Stimulated activated CD8-positive, alpha-beta memory T cell treated with anti-CD3 and anti-CD28 coated beads, Interleukin-15, amount 100 ng/mL, for 4 hours (primary cell): ENCODE data around the gene PLPP7.

ENCODE experiments used
- DNase-seq, 2 donors: peaks; one replicate each; pipeline ENCODE4 v3.0.0-alpha.2; 2020; ENCODE audit warnings: low read depth in 2 of 2

Gene PLPP7

GRCh38 chr9:131303381-131304321, 14.1 kb downstream of the PLPP7 start:
- DNase-seq = no peak

- DNase-seq = no peak
These were observed 15.3 kb downstream of the PLPP7 start for GRCh38 chr9:131304676-131305355.

GRCh38 chr9:131306397-131307004, 17.0 kb downstream of the PLPP7 start:
- no peak for DNase-seq

GRCh38 chr9:131307974-131308373, 18.5 kb downstream of the PLPP7 start:
- DNase-seq = no peak

DNA sequence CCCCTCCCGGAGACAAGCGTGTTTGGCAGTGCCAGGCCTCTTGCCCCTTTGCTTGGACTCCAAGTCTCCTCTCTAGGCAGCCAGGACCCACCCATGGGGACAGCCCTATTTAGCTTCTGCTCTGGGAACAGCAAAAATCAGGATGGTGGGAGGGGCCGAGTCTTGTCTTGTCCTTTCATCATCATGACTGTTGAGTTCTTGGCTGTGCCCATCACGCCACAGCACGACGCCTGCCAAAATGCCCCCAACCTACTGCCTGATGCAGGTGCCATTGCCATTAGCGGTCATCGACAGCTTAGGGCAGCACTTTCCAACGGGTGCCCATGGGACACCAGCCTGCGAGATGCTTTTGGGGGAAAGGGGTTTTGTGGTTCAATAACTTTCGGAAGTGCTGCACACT, 18.9 kb downstream of the PLPP7 start:
- no peak for DNase-seq

GRCh38 chr9:131308906-131309529, 19.5 kb downstream of the PLPP7 start:
- DNase-seq = no peak

GRCh38 chr9:131309530-131310276, 20.2 kb downstream of the PLPP7 start:
- DNase-seq = no peak

DNA sequence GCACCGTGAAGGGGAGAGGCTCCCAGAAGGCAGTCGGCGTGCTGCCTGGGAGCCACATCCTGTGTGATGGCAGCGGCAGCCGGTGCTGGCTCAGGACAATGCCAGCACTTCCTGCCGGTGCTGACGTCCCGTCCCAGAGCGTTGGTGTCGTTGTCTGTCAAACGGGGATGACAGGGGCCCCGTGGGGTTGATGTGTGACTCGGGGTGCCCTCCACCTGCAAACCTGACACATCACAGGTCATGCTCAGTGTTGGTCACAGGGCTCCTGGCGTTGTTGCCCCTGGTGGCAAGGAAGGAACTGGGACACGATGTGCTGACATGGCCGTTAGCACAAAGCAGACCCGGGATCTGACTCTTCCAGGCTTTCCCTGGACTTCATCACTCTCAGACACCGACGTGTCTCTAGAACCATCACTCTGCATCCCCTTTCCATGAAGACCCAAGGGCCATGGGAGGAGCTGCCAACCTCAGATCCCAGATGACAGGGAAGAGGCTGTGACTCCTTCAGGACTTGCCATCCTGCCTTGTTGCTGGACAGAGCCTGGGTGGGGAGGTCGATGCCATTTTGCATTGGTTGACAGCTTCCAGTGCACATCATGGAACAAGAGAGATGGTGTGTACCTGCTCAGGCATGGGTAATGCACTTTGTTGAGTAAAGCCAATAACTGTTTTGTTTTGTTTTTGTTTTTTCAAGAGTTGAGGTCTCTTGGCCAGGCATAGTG, 21.5 kb downstream of the PLPP7 start:
- peak; percentile 8 to 15 for DNase-seq

DNA sequence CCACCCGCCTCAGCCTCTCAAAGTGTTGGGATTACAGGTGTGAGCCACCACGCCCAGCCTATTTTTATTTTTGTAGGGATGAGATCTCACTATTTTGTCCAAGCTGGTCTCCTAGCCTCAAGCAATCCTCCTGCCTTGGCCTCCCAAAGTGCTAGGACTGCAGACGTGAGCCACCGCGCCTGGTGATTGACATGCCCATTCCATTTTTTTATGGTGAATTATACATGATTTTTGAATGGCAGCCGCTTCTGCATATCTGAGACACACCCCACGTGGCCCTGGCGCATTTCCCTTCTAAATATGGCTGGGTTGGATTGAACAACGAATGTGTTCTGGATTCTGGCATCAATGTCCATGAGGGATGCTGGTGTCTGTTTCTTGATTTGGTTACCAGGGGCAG, 22.7 kb downstream of the PLPP7 start:
- no peak for DNase-seq

GRCh38 chr9:131312822-131313770, 23.6 kb downstream of the PLPP7 start:
- DNase-seq = no peak

- no peak for DNase-seq
These were observed 28.9 kb downstream of the PLPP7 start for GRCh38 chr9:131318231-131319085.

DNA sequence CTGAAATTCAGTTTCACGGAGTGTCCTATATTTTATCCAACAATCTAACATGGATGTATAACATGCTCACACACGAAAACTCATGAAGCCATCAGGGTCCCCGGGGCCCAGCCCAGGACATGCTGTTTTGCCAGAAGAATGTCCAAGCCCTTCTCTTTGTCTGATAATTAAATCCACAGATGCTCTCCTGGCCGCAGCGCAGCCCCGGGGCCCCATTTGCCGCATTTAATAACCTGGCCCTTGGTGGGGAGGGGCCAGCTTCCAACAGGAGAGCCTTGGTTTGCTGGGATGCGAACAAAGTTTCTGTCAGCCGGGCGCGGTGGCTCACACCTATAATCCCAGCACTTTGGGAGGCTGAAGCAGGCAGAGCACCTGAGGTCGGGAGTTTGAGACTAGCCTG, 30.0 kb downstream of the PLPP7 start:
- DNase-seq = no peak

DNA sequence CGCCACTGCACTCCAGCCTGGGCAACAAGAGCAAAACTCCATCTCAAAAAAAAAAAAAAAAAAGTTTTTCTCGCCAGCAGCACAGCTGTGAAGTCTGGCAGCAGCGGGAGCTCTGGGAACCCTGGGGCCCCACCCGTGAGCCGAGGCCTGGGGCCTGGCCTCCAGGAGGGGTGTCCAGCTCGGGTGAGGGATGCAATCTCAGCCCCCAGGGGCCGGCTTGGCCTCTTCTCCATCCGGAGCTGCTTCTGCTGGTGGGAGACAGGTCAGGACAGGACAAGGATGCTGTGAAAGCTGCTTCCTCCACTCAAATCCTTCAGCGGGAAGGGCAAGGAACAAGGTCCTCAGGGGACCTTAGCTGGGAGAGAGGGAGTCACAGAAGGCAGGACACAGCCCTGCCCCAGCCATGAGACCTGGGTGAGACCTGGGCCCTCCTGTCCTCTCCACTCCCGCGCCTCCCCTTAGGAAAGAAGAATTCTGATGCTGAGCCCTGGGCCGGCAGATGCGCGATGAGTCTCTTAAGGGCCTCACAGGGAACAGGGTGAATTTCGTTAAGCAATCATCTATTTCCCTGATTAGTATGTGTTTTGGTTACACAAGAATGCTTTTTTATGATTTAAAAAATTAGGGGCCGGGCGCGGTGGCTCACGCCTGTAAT, 30.6 kb downstream of the PLPP7 start:
- DNase-seq = no peak

GRCh38 chr9:131323629-131324028, 34.1 kb downstream of the PLPP7 start:
- no peak for DNase-seq

GRCh38 chr9:131324736-131325679, 35.5 kb downstream of the PLPP7 start:
- no peak for DNase-seq

GRCh38 chr9:131329241-131329641, 39.7 kb downstream of the PLPP7 start:
- no peak for DNase-seq
